AG09319 (cell line): ENCODE measurements around the gene PDZRN3.

Experiments
- DNase-seq: peaks from one replicate; pipeline ENCODE4 v3.0.0-alpha.2; 2010; ENCODE audit warnings: low read depth; ENCODE audit errors: extremely low read depth
- CTCF ChIP-seq: IDR thresholded peaks from 2 replicates; pipeline ENCODE4 v1.5.1; 2011; ENCODE audit warnings: low read depth, mild to moderate bottlenecking, inconsistent platforms, low read length, moderate library complexity

Gene PDZRN3

GRCh38 chr3:73341272-73341935, 283.3 kb downstream of the PDZRN3 start:
- no peak for TF ChIP-seq CTCF
- DNase-seq, result no peak

- TF ChIP-seq CTCF, result no peak
- DNase-seq, result no peak
Observed at GRCh38 chr3:73332558-73332957, 292.2 kb downstream of the PDZRN3 start.
